DND-41 (cell line): ENCODE results near the gene JAK1.

Source experiments
- EZH2 ChIP-seq: IDR thresholded peaks from 3 replicates; pipeline ENCODE4 v1.6.1; 2012; ENCODE audit warnings: borderline replicate concordance, low read depth, mild to moderate bottlenecking, moderate library complexity, low read length, inconsistent platforms; ENCODE audit not compliant: severe bottlenecking
- TF ChIP-seq, protein P1 (sequence below): IDR thresholded peaks from 2 replicates; pipeline ENCODE4 v1.5.1; 2012; ENCODE audit warnings: borderline replicate concordance, low read length, moderate library complexity, mild to moderate bottlenecking; ENCODE audit not compliant: poor library complexity, severe bottlenecking; ENCODE audit errors: extremely low read depth

- TF ChIP-seq, protein P1, sequence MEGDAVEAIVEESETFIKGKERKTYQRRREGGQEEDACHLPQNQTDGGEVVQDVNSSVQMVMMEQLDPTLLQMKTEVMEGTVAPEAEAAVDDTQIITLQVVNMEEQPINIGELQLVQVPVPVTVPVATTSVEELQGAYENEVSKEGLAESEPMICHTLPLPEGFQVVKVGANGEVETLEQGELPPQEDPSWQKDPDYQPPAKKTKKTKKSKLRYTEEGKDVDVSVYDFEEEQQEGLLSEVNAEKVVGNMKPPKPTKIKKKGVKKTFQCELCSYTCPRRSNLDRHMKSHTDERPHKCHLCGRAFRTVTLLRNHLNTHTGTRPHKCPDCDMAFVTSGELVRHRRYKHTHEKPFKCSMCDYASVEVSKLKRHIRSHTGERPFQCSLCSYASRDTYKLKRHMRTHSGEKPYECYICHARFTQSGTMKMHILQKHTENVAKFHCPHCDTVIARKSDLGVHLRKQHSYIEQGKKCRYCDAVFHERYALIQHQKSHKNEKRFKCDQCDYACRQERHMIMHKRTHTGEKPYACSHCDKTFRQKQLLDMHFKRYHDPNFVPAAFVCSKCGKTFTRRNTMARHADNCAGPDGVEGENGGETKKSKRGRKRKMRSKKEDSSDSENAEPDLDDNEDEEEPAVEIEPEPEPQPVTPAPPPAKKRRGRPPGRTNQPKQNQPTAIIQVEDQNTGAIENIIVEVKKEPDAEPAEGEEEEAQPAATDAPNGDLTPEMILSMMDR, result no peak
- TF ChIP-seq EZH2, result no peak
Observed at GRCh38 chr1:64848803-64849202, 117.5 kb downstream of the JAK1 start.
